NCI-H128 (cell line): Measurements from ENCODE around the gene MKLN1.
"Not testable (repeated sequence)": the region's sequence is repeated elsewhere in the genome, so short reads cannot be mapped to it uniquely, and the experiment has no call there.

ENCODE experiments used
- DNase-seq: peaks from one replicate; lab custom pipeline; 2025; ENCODE audit not compliant: unreplicated experiment; lab: John Stamatoyannopoulos, UW

The MKLN1 gene

DNA sequence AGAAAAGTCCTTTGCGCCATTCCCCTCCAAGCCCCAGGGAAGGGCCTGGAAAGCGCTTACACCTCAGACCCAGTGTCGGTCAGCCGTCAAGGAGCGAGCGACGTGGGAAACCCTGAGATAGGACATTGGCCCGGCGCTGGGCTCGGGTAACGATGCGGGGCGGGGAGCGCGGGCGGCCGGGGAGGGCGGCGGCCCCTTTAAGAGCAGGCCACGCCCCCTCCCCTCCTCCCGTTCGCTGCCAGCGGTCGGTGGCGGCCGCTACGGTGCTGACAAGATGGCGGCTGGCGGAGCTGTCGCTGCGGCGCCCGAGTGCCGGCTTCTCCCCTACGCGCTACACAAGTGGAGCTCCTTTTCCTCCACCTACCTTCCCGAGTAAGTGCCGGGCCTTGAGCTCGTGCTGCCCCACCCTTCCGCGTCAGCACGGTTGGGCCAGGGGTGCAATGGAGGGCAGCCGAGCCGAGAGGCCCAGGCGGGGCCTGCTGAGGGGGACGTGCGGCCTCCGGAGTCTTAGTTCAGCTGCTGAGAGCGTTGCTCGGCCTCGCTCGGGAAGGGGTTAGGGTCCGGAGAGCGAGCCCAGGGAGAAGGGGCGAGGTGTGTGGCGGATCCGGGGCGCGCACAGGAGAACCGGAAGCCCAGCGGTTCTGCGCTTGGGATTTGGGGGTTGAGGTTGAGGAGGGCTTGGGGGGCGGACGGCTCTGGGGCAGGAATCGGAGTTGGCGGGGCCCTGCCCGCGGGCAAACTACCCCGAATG, at the start of gene MKLN1:
Gene MKLN1 (plus strand): TSS at position 251 of the 751 bp plus-strand sequence. CDS start 24 bp downstream, at position 275.
- peak; percentile 74 for DNase-seq

DNA sequence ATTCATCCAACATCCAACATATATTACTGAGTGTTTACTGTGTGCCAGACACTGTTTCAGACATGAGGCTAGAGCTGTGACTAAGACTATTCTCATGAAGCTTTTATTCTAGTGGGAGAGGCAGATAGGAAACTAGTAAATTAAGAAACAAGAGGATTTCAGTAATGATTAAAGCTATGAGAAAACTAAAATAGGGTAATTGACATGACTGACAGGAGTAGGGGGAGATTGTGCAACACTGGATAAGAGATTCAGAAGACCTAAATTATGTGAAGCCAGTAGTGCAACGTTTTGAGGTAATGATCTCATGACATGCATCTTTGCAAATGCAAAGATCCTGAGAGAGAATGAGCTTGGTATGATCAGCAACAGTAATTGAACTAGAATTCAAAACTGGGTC, 48.6 kb upstream of the MKLN1 start:
- DNase-seq = no peak

DNA sequence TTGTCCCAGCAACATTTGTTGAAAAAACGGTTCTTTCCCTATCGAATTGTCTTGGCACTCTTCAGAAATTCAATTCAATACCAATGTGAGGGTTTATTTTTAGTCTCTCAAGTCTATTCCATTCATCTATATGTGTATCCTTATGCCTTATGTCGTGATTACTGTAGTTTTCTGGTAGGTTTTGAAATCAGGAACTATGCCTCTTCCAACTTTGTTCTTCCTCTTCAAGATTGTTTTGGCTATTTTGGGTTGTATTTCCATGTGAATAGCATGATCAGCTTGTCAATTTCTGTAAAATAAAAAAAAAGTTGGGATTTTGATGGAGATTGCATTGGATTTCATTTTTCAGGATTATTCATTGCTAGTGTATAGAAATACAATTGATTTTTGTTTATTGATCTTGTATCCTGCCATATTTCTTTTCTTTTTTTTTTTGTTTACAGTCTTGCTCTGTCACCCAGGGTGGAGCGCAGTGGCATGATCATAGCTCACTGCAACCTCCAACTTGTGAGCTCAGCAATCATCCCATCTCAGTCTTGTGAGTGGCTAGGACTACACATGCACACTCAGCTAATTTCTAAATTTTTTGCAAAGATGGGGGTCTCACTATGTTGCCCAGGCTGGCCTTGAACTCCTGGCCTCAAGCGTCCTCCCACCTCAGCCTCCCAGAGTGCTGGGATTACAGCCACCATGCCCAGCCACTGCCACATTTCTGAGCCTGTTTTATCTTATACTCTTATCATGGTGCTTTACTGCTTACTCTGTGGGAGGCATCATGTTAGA, 46.2 kb upstream of the MKLN1 start:
- no peak for DNase-seq

DNA sequence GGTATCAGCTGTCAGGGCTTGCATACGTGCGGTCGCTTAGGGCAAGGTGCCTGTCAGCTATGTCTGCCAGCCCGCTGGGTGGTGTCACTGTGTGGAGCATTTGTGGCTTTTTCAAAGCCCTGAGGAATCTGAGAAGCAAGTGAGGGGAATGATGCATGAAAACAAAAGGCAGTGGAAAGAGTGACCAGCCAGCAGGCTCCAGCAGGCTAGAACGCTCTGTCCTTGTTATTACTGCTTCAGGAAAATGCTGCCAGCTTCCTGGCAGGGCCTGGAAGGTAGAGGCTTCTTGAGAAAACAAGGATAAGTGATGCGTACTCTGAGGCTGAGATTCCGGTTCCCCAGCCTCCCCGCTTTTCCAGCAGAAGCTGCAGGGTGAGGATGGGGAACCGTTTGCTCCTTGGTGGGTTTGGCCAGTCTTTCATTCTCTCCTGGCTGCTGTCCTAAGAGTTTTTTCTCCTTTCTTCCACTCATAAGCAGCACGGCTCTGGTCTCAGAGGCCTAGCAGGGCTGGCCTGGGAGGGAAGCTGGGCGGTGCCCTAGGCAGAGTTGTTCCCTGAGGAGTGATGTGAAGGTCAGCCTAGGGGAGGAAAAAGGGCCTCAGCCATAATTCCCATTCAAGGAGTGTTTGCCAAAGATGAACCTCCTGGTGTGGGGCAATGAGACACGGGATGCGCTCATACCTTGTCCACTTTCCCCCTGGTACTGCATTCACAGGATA, 42.8 kb upstream of the MKLN1 start:
- DNase-seq = no peak

DNA sequence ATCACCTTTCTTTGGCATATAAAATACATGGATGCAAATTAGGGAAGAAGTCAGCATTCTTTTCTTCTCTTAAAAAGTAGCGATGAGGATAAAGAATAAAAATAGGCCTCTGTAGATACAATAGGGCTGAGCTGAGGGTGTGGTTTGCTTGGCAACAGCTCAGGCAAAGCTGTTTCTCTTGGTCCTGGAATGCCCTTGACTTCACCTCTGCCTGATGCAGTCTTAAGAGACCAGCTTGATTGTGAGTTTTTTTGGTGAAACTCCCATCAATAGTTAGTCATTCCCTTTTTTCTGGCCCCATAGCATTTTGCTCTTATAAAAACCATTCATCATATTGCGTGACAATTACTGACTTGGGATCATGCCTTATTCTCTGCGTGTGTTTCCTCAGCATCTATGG, 42.1 kb upstream of the MKLN1 start:
- DNase-seq = no peak

DNA sequence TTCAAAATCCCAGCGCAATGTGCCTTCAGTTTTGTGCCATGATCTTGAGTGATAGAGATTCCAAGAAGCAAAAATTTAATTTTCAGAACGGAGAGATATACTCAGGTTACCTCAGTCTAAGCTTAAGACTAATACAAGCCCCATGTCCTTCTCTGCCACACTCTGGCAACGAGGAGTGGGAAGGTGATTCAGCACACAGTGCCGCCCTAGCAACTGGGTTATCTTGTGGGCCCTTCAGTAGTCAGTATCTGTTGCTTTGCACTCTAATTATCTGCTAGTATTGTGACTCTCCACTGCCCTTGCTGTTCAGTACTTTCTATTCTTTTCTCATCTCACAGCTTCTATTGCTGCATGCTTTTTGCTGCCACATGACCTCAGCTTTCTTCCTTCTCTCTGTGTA, 39.2 kb upstream of the MKLN1 start:
- no peak for DNase-seq

DNA sequence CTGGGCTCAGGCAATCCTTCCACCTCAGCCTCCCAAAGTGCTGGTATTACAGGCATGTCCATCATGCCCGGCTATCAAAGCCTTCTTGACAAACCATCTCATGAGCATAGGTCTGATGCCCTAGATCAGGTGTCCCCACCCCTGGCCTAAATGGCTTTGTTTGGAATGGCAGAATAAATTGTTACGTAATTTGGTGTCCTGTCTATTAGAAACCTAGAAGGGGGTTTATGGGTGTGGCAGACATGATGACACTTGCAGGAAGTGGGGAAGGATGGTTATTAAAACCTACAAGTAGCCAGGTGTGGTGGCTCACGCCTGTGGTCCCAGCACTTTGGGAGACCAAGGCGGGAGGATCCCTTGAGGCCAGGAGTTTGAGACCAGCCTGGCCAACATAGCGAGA, 38.6 kb upstream of the MKLN1 start:
- DNase-seq = no peak

DNA sequence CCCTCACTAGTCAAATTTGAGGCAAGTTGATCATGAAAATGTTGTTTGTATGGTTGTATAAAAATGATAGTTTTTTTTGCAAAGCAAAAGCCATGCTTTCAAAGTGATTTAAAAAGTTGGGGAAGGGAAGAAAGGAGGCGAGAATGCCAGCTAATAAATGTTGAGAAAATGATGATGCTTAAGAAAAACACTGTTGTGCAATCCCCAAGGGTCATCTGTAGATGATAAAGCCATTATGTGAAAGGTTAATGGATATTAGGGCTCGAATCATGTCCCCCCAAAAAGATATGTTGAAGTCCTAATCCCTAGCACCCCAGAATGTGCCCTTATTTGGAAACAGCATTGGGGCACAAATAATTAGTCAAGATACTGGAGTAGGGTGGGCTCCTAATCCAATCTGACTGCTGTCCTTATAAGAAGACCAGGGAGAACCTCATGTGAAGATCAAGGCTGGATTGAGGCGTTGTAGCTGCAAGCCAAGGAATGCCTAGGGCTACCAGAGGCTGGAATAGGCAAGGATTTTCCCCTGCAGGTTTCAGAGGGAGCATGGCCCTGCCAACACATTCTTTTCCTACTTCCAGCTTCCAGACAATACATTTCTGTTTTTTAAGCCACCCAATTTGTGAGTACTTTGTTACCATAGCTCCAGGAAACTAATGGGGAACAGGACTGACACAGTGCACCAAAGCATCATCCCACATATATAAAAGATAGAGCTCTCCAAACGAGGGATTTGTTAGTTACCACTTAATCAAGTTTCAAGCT, 35.4 kb upstream of the MKLN1 start:
- no peak for DNase-seq

DNA sequence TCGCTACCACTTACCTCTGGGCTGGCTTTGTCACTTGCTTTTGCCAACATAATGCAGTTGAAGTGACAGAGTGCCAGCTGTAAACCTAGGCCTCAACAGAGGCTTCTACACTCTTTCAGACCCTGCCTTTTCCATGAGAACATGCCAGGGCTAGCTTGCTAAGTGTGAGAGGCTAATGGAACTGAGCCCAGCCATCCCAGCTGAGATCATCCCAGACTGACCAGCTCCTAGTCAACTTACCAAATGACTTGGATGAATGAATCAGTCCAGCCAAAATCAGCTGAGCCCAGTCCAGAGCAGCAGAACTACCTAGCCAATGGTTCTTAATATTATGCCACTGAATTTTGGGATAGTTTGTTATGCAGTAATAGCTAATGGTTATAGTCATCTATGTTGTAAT, 34.7 kb upstream of the MKLN1 start:
- DNase-seq = no peak

DNA sequence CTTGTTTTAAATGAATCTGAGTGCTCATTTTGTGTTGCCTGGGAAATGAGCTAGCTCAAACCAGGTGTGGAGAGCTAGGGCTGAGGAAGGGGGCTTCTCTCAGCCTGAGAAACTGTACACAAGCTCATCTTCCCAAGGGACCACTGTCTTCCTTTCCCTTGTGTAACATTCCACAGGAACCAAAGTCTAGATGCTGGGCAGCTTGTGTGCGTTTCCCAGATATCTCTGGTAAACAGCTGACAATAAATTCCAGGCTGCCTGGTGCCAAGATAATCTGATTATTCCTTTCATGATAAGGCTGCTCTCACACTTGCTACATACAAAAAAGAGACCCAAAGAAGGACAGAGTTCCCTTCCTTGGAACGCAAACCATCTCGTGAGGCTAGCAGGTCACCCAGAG, 33.1 kb upstream of the MKLN1 start:
- DNase-seq = no peak

DNA sequence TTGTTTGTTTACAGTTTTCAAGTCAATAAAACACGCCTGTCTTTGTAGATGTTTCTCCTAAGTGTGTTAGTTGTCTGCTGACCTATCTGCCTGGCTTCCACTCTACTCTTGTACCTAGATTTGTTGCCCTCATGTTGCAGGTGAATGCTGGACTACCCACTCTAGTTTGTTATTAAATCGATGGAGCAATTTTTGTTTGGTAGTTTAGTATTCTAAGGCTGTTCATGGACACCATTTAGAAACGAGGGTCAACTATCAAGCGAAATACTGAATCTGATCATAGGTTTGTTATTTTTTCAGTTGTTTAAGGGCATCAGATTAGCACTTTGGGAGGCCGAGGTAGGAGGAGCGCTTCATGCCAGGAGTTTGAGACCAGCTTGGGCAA, 29.1 kb upstream of the MKLN1 start:
- no peak for DNase-seq

DNA sequence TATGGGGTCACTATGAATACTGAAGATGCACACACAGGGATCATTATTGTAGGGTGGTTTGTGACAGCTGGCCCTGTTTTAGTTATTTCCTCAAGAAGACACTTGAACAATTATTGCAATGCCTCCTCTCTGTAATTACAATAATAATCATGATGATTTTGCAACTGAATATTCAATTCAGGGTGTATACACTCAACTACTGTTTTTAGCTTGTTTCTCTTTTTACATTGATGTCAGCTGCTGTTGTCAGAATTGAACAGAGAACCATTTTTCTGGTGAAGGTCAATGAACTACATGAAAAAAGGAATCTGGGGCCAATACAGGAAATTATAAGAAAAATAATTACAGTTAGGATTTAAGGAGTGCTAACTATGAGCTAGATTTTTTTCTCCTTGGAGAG, 28.6 kb upstream of the MKLN1 start:
- no peak for DNase-seq

DNA sequence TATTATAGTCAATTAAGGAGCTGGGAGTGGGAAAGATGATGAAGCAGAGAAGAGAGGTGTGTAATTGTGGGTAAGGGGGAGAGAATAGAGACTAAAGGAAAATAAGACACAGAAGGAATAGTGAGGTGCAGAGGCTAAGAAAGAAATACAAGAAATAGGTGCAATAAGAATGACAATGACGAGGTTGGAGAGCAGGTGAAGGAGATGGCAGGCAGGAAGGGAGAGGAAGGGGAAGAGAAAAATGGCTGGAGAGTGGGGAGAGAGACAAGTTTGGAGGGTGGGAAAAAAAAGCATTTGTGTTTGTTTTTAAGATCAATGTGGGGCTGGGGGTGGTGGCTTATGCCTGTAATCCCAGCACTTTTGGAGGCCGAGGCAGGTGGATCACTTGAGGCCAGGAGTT, 27.6 kb upstream of the MKLN1 start:
- no peak for DNase-seq

DNA sequence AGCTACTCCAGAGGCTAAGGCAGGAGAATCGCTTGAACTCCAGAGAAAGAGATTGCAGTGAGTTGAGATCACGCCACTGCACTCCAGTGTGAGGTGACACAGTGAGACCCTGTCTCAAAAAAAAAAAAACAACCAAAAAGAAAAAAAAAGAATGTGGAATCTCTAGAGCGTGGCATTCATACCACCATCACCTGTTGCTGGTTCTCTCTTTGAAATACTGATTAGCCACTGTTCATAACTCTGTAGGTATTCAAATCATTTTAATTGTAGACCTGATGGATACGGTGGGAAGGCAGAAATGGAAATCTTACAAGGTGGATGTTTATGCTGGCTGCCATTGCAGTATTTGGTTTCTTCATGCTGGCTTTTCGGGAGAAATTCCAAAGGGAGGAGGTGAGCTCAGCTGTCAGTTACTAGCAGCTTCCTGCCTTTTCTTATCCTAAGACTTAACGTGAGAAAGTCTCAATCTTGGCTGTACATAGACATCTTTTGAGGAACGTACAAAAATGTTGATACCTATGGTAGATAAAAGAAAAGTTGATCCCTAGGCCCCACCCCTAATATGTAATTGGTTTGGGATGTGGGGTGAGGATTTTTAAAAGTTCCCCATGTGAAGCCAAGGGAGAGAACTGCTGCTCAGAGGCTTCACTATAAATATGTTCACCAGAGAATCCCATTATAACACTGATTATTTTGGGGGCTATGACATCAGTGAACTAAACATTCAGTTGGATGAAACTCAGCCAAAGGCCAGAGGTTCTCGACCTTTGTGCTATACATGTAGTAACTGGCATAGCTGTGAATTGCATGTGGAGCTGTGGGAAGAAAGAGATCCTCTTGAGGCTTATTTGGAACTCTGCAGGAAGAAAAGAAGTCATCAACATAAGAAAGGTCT, 26.9 kb upstream of the MKLN1 start:
- no peak for DNase-seq

DNA sequence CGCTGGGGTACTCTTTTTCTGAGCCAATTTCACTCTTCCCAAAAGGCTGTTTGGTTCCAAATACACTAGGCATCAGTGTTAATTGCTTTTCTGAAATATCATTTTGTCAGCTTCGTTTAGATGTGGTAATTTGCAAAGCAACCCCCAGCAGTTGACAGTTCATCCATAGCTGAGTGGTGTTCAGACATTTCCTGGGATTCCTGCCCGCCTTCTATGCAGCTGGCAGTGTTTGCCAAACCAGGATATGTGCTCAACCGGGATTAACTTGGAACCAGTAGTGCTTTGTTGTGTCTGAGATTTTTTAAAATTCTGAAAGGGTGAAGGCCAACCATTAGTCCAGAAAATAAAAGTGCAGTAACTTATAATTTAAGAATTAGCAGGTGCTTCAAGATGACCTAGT, 25.2 kb upstream of the MKLN1 start:
- no peak for DNase-seq

DNA sequence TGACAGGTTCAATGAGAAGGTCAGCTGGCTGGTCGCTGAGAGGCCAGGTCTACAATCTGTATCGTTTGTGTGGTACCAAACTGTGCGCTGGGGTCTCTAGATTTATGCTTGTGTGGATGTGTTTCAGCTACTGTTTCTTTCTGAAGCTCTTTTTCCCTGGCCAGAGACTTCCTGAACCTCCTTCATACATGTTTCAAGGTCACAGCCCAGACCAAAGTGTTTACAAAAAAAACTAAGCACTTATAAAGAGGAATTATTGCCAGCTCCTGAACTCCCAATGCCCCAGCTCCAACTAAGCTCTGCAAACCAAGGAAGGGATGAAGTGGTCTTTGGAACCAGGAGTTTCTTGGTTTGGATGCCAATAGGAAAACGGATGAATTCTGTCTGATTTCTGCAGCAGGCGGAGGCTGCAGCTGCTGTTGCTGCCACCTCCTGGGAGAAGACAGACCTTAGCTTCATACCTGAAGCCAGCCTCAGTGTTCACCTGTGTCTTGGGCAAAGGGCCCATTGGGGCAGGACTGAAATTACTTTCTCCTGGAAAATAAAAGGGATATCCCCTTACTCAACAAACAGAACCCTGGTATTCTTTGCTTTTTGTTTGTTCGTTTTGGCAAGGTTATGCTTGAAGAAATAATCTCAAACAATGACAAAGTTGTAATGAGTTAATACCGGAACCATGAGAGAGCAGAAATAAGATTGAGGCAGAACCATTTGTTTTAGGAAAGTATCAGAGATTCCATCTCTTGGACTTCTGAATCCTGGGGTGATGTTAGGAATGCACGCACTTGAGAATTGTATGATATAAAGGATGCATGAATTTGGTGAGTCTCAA, 24.6 kb upstream of the MKLN1 start:
- DNase-seq = no peak

DNA sequence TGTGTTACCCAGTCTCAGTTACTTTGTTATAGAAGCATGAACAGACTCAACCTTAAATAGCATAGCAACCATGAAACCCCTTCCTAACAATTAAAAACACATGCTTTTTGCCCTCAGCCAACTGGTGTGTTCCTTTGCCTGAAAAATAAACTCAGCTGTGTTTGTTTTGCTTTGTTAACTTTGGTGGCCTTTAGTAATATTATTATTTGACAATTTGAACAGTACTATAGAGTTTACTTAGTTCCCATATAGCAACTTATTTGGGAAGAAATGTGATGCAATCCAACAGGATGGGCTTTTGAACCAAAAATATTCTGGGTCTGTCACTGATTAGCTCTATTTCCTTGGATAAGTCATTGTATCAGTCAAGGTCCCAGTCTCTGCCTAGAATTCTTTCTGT, 22.5 kb upstream of the MKLN1 start:
- no peak for DNase-seq

DNA sequence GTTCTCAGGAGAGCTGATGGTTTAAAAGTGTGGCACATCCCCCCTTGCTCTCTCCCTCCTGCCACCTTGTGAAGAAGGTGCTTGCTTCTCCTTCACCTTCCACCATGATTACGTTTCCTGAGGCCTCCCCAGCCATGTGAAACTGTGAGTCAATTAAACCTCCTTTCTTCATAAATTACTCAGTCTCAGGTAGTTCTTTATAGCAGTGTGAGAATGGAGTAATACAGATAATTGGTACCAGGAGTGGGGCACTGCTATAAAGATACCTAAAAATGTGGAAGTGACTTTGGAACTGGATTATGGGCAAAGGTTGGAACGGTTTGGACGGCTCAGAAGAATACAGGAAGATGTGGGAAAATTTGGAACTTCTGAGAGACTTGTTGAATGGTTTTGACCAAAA, 21.6 kb upstream of the MKLN1 start:
- DNase-seq = not testable (repeated sequence)

DNA sequence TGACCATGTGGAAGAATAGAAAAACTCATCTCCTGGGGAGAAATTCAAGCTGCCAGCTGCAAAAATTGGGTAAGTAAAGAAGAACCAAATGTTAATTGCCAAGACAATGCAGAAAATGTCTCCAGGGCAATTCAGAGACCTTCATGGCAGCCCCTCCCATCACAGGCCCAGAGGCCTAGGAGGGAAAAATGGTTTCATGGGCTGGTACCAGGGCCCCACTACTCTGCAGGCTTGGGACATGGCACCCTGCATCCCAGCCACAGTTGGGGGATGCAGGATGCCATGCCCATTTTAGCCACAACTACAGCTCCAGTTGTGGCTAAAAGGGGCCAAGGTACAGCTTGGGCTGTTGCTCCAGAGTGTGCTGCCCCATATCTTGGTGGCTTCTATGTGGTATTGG, 20.9 kb upstream of the MKLN1 start:
- DNase-seq = no peak
